Thymus (tissue), 11 donors: ENCODE results near the gene GLI3. TPM values are rescaled to one million over a fixed set of nuclear protein-coding genes. Genes with fewer than 3 reads are reported as not detected.

Experiments
- DNase-seq, 9 donors: peaks; one replicate each; pipeline ENCODE4 v3.0.0-alpha.2; 2013; ENCODE audit warnings: low spot score in 9 of 9, low read depth in 6 of 9, missing footprints in 1 of 9
- H3K27ac ChIP-seq, 2 donors: one replicate each; pipeline ENCODE4 v1.5.1; 2013; ENCODE audit warnings: control low read depth in 1 of 2, low read depth in 1 of 2, low read length in 1 of 2, mild to moderate bottlenecking in 1 of 2, moderate library complexity in 1 of 2
- H3K27me3 ChIP-seq, 2 donors: one replicate each; pipeline ENCODE4 v1.5.1; 2013; ENCODE audit warnings: low read length in 1 of 2; ENCODE audit not compliant: control insufficient read depth in 2 of 2, insufficient read depth in 1 of 2
- H3K36me3 ChIP-seq, 2 donors: one replicate each; pipeline ENCODE4 v1.5.1; 2013; ENCODE audit warnings: low read length in 1 of 2, mild to moderate bottlenecking in 1 of 2, moderate library complexity in 1 of 2; ENCODE audit not compliant: control insufficient read depth in 2 of 2, insufficient read depth in 2 of 2
- H3K4me1 ChIP-seq, 2 donors: one replicate each; pipeline ENCODE4 v1.5.1; 2013; ENCODE audit warnings: low read length in 2 of 2; ENCODE audit not compliant: control insufficient read depth in 2 of 2, insufficient read depth in 2 of 2
- H3K4me3 ChIP-seq, 2 donors: one replicate each; pipeline ENCODE4 v1.5.1; 2013; ENCODE audit warnings: low read length in 2 of 2, control low read depth in 1 of 2, mild to moderate bottlenecking in 1 of 2
- H3K9me3 ChIP-seq, 2 donors: one replicate each; pipeline ENCODE4 v1.5.1; 2013; ENCODE audit warnings: low read length in 1 of 2, mild to moderate bottlenecking in 1 of 2; ENCODE audit not compliant: control insufficient read depth in 2 of 2, insufficient read depth in 1 of 2
- WGBS: extraction: QIAGEN DNeasy Blood & Tissue Kit; methylation state at CpG from one replicate; pipeline ENCODE4 v1.1.7; 2013; 5-methylcytosine and 5-hydroxymethylcytosine counted together
- polyA plus RNA-seq: library from polyadenylated mRNA; stranded (reverse); fragments of 200-250 nt; gene quantifications from one replicate; pipeline ENCODE4 v1.2.3, GENCODE V29; 2013
- total RNA-seq: library from RNA; stranded (reverse); fragments of 120-200 nt; gene quantifications from one replicate; pipeline ENCODE4 v1.2.4, GENCODE V29; 2013
- donor health status: healthy.

Gene GLI3
- total and polyA plus RNA-seq, 2 donors: 3.1 to 3.2 TPM

GRCh38 chr7:41965951-41966505 lies 271.0 kb downstream of the GLI3 start:
- DNase-seq: no peak
- no peaks in the 10 kb centered on the region for H3K36me3 ChIP-seq

GRCh38 chr7:41964849-41965745 lies 271.9 kb downstream of the GLI3 start:
- Histone ChIP-seq H3K36me3 (no peaks in the 10 kb centered on the region), H3K27ac (no peak overlapping the region), H3K27me3 (no peaks in the 10 kb centered on the region), H3K4me1 (no peaks in the 10 kb centered on the region), H3K9me3 (no peaks in the 10 kb centered on the region), H3K4me3 (no peak overlapping the region)
- WGBS: 98% methylated on average over 47 of the region's 47 CpGs
- no peak for DNase-seq

More at GRCh38 chr7:41965951-41966505, 271.0 kb downstream of the GLI3 start:
- H3K4me3 ChIP-seq: no peak overlapping the region
- H3K4me1 ChIP-seq: no peaks in the 10 kb centered on the region
- H3K27ac ChIP-seq: no peak overlapping the region
- H3K9me3 ChIP-seq: no peaks in the 10 kb centered on the region
- H3K27me3 ChIP-seq: no peaks in the 10 kb centered on the region
- 97% methylated on average over 62 of the region's 62 CpGs for WGBS

- H3K4me3 ChIP-seq: no peak overlapping the region
- no peaks in the 10 kb centered on the region for H3K4me1 ChIP-seq
- no peaks in the 10 kb centered on the region for H3K27me3 ChIP-seq
- no peak for DNase-seq
- no peaks in the 10 kb centered on the region for H3K9me3 ChIP-seq
- H3K27ac ChIP-seq: no peak overlapping the region
- 95% methylated on average over 16 of the region's 16 CpGs for WGBS
- no peaks in the 10 kb centered on the region for H3K36me3 ChIP-seq
Observed at GRCh38 chr7:41964183-41964753, 272.7 kb downstream of the GLI3 start.

GRCh38 chr7:41956705-41957104 lies 280.3 kb downstream of the GLI3 start:
- H3K4me1 ChIP-seq: peaks cover 0 to 5% of the 10 kb centered on the region in 2 donors
- no peaks in the 10 kb centered on the region for H3K9me3 ChIP-seq
- DNase-seq: no peak
- no peak overlapping the region for H3K4me3 ChIP-seq
- no peaks in the 10 kb centered on the region for H3K36me3 ChIP-seq
- WGBS: 92% methylated on average over 10 of the region's 10 CpGs
- H3K27ac ChIP-seq: no peak overlapping the region
- H3K27me3 ChIP-seq: no peaks in the 10 kb centered on the region

- H3K36me3 ChIP-seq: no peaks in the 10 kb centered on the region
- no peaks in the 10 kb centered on the region for H3K27me3 ChIP-seq
- no peaks in the 10 kb centered on the region for H3K9me3 ChIP-seq
- H3K4me1 ChIP-seq: peaks cover 0 to 5% of the 10 kb centered on the region in 2 donors
- 48% methylated on average over 16 of the region's 16 CpGs for WGBS
- peak in 3 of 9 donors; percentile 8 to 28 (median 16) for DNase-seq
- H3K4me3 ChIP-seq: no peak overlapping the region
- no peak overlapping the region for H3K27ac ChIP-seq
Observed at GRCh38 chr7:41955893-41956675, 280.9 kb downstream of the GLI3 start.

- WGBS: 38% methylated on average over 3 of the region's 3 CpGs
- no peaks in the 10 kb centered on the region for H3K36me3 ChIP-seq
- no peak overlapping the region for H3K27ac ChIP-seq
- H3K4me3 ChIP-seq: no peak overlapping the region
- H3K4me1 ChIP-seq: peaks cover 0 to 5% of the 10 kb centered on the region in 2 donors
- no peaks in the 10 kb centered on the region for H3K27me3 ChIP-seq
- DNase-seq: no peak
- H3K9me3 ChIP-seq: no peaks in the 10 kb centered on the region
Observed at GRCh38 chr7:41955451-41955850, 281.6 kb downstream of the GLI3 start.

- Histone ChIP-seq H3K9me3 (no peaks in the 10 kb centered on the region), H3K4me3 (no peak overlapping the region), H3K27ac (no peak overlapping the region), H3K4me1 (peaks cover 0 to 5% of the 10 kb centered on the region in 2 donors), H3K27me3 (no peaks in the 10 kb centered on the region), H3K36me3 (no peaks in the 10 kb centered on the region)
- DNase-seq: no peak
- WGBS: 94% methylated on average over 2 of the region's 2 CpGs
Observed at GRCh38 chr7:41954976-41955375, 282.0 kb downstream of the GLI3 start.

- H3K36me3 ChIP-seq: no peaks in the 10 kb centered on the region
- H3K4me1 ChIP-seq: no peaks in the 10 kb centered on the region
- H3K27ac ChIP-seq: no peak overlapping the region
- DNase-seq: no peak
- H3K27me3 ChIP-seq: no peaks in the 10 kb centered on the region
- H3K4me3 ChIP-seq: no peak overlapping the region
- no peaks in the 10 kb centered on the region for H3K9me3 ChIP-seq
Observed at GRCh38 chr7:41948503-41948902, 288.5 kb downstream of the GLI3 start.
